Measurements from ENCODE around the gene GOSR2. TPM values are rescaled to one million over a fixed set of nuclear protein-coding genes. Genes with fewer than 3 reads are reported as not detected.

Gene GOSR2
- total and polyA plus RNA-seq, 2 donors (not counting 1 experiment from before 2014, with no cell fraction given): 49.5 to 72.8 TPM

GRCh38 chr17:46975287-46975686, 52.3 kb downstream of the GOSR2 start:
- no peak overlapping the region for H3K27ac ChIP-seq (ENCODE audit: insufficient read depth, low read length)

DNA sequence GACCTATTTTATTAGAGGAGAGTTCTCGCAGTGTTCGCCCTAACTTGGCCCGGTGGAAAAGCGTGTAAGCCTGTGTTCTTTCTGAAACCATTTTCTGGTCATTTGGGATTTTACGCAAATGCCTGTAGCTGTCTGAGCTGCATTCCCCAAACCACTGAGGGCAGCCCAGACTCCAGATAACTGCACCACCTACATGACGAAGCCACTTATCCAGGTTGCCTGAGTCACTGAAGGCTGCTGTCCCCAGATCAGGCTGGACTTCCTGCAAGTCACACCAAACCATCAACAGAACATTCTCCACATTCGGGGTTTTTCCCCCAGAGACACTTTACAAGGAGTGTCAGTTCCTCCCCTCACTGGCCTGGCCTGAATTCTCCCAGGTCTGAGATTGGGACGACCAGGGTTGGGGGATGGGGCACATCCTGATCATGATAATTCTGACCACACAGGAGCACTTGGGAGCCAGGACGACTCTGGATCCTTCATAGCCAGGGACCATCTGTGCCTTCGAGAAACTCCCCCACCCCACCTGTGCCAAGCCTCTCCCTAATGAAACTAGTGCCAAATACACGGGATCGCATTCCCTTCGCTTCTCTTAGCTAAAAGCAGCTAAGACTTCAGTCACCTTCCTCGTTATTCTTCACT, 53.8 kb downstream of the GOSR2 start:
- DNase-seq (ENCODE audit: low read depth in 2 of 2): no peak
- Histone ChIP-seq H4K20me1 (ENCODE audit: control insufficient read depth, extremely low read depth, insufficient read depth, low read length) (no peaks in the 10 kb centered on the region), H2AFZ (ENCODE audit: low read length) (no peak overlapping the region), H3K9me3 (ENCODE audit: control insufficient read depth, insufficient read depth, low read depth, low read length) (no peaks in the 10 kb centered on the region), H3K27ac (ENCODE audit: insufficient read depth, low read length) (no peak overlapping the region), H3K4me1 (ENCODE audit: control insufficient read depth, extremely low read depth, insufficient read depth, low read length) (no peaks in the 10 kb centered on the region), H3K36me3 (ENCODE audit: control insufficient read depth, insufficient read depth, low read length) (no peaks in the 10 kb centered on the region), H3K79me2 (ENCODE audit: control insufficient read depth, insufficient read depth, low read length) (no peaks in the 10 kb centered on the region), H3K4me2 (ENCODE audit: extremely low read depth, insufficient read depth, low read length) (no peak overlapping the region), H3K9ac (ENCODE audit: insufficient read depth, low read length) (no peak overlapping the region), H3K4me3 (replicated peaks in 1 of 4; ENCODE audit: control extremely low read depth in 1 of 4, insufficient read depth in 1 of 4, low read depth in 3 of 4, low read length in 4 of 4) (no peak overlapping the region), H3K27me3 (ENCODE audit: control insufficient read depth, insufficient read depth, low read length) (peaks cover 46% of the 10 kb centered on the region)
- no peak for TF ChIP-seq EZH2 (IDR thresholded peaks at IDR 0.05; ENCODE audit: low read length, missing control alignments)
- TF ChIP-seq, protein P1, sequence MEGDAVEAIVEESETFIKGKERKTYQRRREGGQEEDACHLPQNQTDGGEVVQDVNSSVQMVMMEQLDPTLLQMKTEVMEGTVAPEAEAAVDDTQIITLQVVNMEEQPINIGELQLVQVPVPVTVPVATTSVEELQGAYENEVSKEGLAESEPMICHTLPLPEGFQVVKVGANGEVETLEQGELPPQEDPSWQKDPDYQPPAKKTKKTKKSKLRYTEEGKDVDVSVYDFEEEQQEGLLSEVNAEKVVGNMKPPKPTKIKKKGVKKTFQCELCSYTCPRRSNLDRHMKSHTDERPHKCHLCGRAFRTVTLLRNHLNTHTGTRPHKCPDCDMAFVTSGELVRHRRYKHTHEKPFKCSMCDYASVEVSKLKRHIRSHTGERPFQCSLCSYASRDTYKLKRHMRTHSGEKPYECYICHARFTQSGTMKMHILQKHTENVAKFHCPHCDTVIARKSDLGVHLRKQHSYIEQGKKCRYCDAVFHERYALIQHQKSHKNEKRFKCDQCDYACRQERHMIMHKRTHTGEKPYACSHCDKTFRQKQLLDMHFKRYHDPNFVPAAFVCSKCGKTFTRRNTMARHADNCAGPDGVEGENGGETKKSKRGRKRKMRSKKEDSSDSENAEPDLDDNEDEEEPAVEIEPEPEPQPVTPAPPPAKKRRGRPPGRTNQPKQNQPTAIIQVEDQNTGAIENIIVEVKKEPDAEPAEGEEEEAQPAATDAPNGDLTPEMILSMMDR (conservative IDR thresholded peaks at IDR 0.05 in 1 of 2, IDR thresholded peaks at IDR 0.05 in 1 of 2; ENCODE audit: low read depth in 1 of 2, low read length in 2 of 2): no peak

More at GRCh38 chr17:46975287-46975686, 52.3 kb downstream of the GOSR2 start:
- H3K27me3 ChIP-seq (ENCODE audit: control insufficient read depth, insufficient read depth, low read length): peaks cover 42% of the 10 kb centered on the region
- H3K79me2 ChIP-seq (ENCODE audit: control insufficient read depth, insufficient read depth, low read length): no peaks in the 10 kb centered on the region
- no peak for TF ChIP-seq EZH2 (IDR thresholded peaks at IDR 0.05; ENCODE audit: low read length, missing control alignments)
- TF ChIP-seq, protein P1 (conservative IDR thresholded peaks at IDR 0.05 in 1 of 2, IDR thresholded peaks at IDR 0.05 in 1 of 2; ENCODE audit: low read depth in 1 of 2, low read length in 2 of 2): no peak
- no peak overlapping the region for H3K4me3 ChIP-seq (replicated peaks in 1 of 4; ENCODE audit: control extremely low read depth in 1 of 4, insufficient read depth in 1 of 4, low read depth in 3 of 4, low read length in 4 of 4)
- no peaks in the 10 kb centered on the region for H3K36me3 ChIP-seq (ENCODE audit: control insufficient read depth, insufficient read depth, low read length)
- H3K9me3 ChIP-seq (ENCODE audit: control insufficient read depth, insufficient read depth, low read depth, low read length): no peaks in the 10 kb centered on the region
- H3K4me1 ChIP-seq (ENCODE audit: control insufficient read depth, extremely low read depth, insufficient read depth, low read length): no peaks in the 10 kb centered on the region
- DNase-seq (ENCODE audit: low read depth in 2 of 2): no peak
- H3K4me2 ChIP-seq (ENCODE audit: extremely low read depth, insufficient read depth, low read length): no peak overlapping the region
- H3K9ac ChIP-seq (ENCODE audit: insufficient read depth, low read length): no peak overlapping the region
- no peak overlapping the region for H2AFZ ChIP-seq (ENCODE audit: low read length)
- H4K20me1 ChIP-seq (ENCODE audit: control insufficient read depth, extremely low read depth, insufficient read depth, low read length): no peaks in the 10 kb centered on the region

GRCh38 chr17:46977348-46977747, 54.4 kb downstream of the GOSR2 start:
- Histone ChIP-seq H2AFZ (ENCODE audit: low read length) (no peak overlapping the region), H4K20me1 (ENCODE audit: control insufficient read depth, extremely low read depth, insufficient read depth, low read length) (no peaks in the 10 kb centered on the region), H3K4me3 (replicated peaks in 1 of 4; ENCODE audit: control extremely low read depth in 1 of 4, insufficient read depth in 1 of 4, low read depth in 3 of 4, low read length in 4 of 4) (no peak overlapping the region), H3K9me3 (ENCODE audit: control insufficient read depth, insufficient read depth, low read depth, low read length) (no peaks in the 10 kb centered on the region), H3K27me3 (ENCODE audit: control insufficient read depth, insufficient read depth, low read length) (peaks cover 47% of the 10 kb centered on the region), H3K36me3 (ENCODE audit: control insufficient read depth, insufficient read depth, low read length) (no peaks in the 10 kb centered on the region), H3K4me1 (ENCODE audit: control insufficient read depth, extremely low read depth, insufficient read depth, low read length) (no peaks in the 10 kb centered on the region), H3K27ac (ENCODE audit: insufficient read depth, low read length) (no peak overlapping the region), H3K9ac (ENCODE audit: insufficient read depth, low read length) (no peak overlapping the region), H3K79me2 (ENCODE audit: control insufficient read depth, insufficient read depth, low read length) (no peaks in the 10 kb centered on the region), H3K4me2 (ENCODE audit: extremely low read depth, insufficient read depth, low read length) (no peak overlapping the region)
- TF ChIP-seq EZH2 (IDR thresholded peaks at IDR 0.05; ENCODE audit: low read length, missing control alignments): no peak
- TF ChIP-seq, protein P1 (conservative IDR thresholded peaks at IDR 0.05 in 1 of 2, IDR thresholded peaks at IDR 0.05 in 1 of 2; ENCODE audit: low read depth in 1 of 2, low read length in 2 of 2): peak; percentile 12 to 28
- peak; percentile 16 to 29 for DNase-seq (ENCODE audit: low read depth in 2 of 2)

Data from fibroblast of lung (primary cell).